RWPE2 (cell line): ENCODE data around the gene DENND1A.

ENCODE experiments used
- ATAC-seq: fragments of 200-7000 bp; cut with Tn5 transposase; 3 replicates; pipeline ENCODE4 v1.9.1; 2021; ENCODE audit warnings: low read depth
- DNase-seq: peaks from one replicate; pipeline ENCODE4 v3.0.0-alpha.2; 2020; ENCODE audit warnings: low spot score
- H3K27ac ChIP-seq: fragments of 450-650 bp; 2 replicates; pipeline ENCODE4 v1.5.1; 2017; ENCODE audit warnings: mild to moderate bottlenecking; ENCODE audit not compliant: poor library complexity, severe bottlenecking
- H3K27me3 ChIP-seq: fragments of 250-450 bp; sonication (Bioruptor Pico); 2 replicates; pipeline ENCODE4 v1.5.1; 2021; ENCODE audit warnings: mild to moderate bottlenecking, moderate library complexity; ENCODE audit not compliant: insufficient read depth, poor library complexity, severe bottlenecking
- H3K36me3 ChIP-seq: fragments of 250-450 bp; sonication (Bioruptor Pico); 2 replicates; pipeline ENCODE4 v1.5.1; 2020; ENCODE audit warnings: low read depth, mild to moderate bottlenecking, moderate library complexity
- H3K4me1 ChIP-seq: fragments of 250-450 bp; sonication (Bioruptor Pico); 2 replicates; pipeline ENCODE4 v1.5.1; 2021; ENCODE audit warnings: mild to moderate bottlenecking, moderate library complexity; ENCODE audit not compliant: insufficient read depth, poor library complexity, severe bottlenecking
- H3K4me3 ChIP-seq: fragments of 250-450 bp; sonication (Bioruptor Pico); 2 replicates; pipeline ENCODE4 v1.5.1; 2021; ENCODE audit warnings: mild to moderate bottlenecking, moderate library complexity; ENCODE audit not compliant: severe bottlenecking
- H3K9me3 ChIP-seq: fragments of 250-450 bp; sonication (Bioruptor Pico); 2 replicates; pipeline ENCODE4 v1.5.1; 2021; ENCODE audit warnings: mild to moderate bottlenecking, moderate library complexity; ENCODE audit not compliant: severe bottlenecking
- CTCF ChIP-seq: fragments of 450-650 bp; IDR thresholded peaks from one replicate; pipeline ENCODE4 v1.5.1; 2017; ENCODE audit warnings: mild to moderate bottlenecking, moderate library complexity; ENCODE audit not compliant: poor library complexity, severe bottlenecking

DENND1A gene

GRCh38 chr9:123411191-123411590 lies 518.7 kb downstream of the DENND1A start:
- Histone ChIP-seq H3K4me1 (no peaks in the 10 kb centered on the region), H3K27ac (no peak overlapping the region), H3K9me3 (no peaks in the 10 kb centered on the region), H3K27me3 (no peaks in the 10 kb centered on the region), H3K36me3 (no peaks in the 10 kb centered on the region), H3K4me3 (no peak overlapping the region)
- no peak for ATAC-seq
- TF ChIP-seq CTCF = no peak
- no peak for DNase-seq

DNA sequence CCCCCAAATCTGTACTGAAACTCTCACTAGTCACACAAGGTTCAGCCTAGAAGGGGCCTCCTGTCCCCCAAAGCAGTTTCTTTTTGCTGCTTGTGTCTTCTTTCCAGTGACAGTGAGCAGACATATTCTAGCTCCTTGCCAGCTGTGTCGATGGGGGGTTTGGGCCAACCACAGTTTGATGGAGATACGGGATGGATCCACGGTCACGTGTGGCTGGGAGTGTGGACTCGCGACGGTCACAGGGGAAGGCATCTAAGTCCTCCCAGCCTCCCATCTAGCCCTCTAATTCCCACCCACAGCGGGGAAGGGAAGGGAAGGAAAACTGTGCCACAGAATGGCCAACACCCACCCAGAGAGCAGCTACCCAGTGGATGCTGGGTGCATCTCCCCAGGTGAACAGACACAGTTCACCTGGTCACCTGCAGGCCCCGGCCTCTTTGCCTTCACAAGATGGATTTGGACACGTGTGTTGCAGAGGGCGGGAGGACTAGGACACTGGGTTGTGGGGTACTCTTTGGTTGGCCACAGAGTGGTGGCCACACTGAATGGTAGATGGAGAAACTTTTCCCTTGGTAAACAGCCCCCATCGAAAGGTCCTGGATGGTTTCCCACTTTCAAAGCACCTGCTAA lies 519.5 kb downstream of the DENND1A start:
- Histone ChIP-seq H3K4me3 (no peak overlapping the region), H3K4me1 (no peaks in the 10 kb centered on the region), H3K27me3 (no peaks in the 10 kb centered on the region), H3K36me3 (no peaks in the 10 kb centered on the region), H3K27ac (no peak overlapping the region), H3K9me3 (no peaks in the 10 kb centered on the region)
- DNase-seq (no peak), ATAC-seq (no peak)
- TF ChIP-seq CTCF = no peak

DNA sequence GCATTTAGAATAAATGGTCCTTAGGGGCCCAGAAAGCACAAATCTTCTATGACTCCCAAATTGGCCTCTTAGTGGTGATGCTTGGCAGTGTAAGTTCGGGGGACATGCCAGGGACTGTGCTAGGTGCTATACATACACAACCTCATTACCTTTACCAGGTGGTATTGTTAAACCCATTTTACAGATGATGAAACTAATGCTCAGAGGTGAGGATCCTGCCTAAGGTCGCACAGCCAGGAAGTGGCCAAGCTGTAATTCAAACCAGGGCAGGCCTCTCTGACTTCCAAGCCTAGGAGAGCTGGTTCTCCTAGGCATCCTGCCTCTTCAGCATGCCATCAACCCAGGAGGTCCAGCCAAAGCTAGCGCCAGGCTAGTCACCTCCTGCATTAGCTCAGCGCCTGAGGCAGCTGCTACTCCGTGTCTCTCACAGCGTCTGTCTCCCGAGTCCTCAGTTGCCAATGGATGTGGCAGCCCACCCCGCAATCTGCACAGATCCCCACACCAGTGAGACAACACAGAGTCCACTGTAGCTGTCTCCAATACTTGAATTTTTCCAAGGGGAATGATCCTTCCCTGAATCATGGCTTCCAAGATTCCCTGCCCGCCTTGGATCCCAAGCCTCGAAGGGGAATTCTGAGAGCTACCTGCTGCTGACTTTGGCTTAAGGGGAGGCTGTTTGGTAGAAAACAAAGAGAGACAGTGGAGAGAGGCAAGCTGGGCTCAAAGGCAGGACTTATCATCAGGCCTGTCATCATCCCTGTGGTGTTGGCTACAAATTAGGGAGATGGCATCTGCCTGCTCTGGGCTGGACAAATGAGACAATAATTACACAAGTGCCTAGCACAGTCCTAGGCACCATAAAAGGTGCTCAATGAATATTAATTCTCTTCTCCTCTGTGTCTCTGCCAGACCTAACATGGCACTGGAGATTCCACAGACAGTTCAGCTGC lies 521.3 kb downstream of the DENND1A start:
- DNase-seq (no peak), ATAC-seq (no peak)
- Histone ChIP-seq H3K36me3 (no peaks in the 10 kb centered on the region), H3K4me3 (no peak overlapping the region), H3K27me3 (no peaks in the 10 kb centered on the region), H3K9me3 (no peaks in the 10 kb centered on the region), H3K4me1 (no peaks in the 10 kb centered on the region), H3K27ac (no peak overlapping the region)
- TF ChIP-seq CTCF = no peak

DNA sequence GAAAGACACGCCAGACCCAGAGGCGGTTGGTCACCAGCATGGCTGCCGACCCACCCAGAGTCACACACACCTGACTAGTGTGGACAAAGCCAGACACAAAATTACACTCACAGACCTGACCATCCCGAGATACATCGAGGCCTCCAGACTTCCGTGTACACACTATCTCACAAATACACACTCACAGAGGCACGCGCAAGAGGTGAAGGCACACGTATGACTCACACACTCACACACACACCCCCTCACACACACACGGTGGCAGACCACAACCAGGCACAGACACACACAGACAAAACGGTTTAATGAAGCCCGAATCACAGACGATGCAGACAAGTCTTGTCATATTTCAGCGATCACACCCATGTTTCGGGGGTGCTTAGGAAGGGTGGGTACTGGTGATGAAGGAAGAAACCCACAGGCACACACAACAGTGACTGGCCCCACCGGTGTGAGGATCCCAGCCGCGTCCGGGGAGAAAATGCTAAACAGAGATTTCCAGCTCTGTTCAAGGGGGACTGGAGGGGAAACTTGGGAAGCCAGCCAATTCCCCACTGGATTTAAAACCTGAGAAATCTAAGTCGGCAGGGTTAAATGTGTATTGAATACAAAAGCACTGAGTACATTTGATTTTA lies 522.6 kb downstream of the DENND1A start:
- TF ChIP-seq CTCF = no peak
- no peak overlapping the region for H3K4me3 ChIP-seq
- no peaks in the 10 kb centered on the region for H3K36me3 ChIP-seq
- DNase-seq (no peak), ATAC-seq (no peak)
- no peaks in the 10 kb centered on the region for H3K27me3 ChIP-seq
- H3K4me1 ChIP-seq = no peaks in the 10 kb centered on the region
- H3K27ac ChIP-seq = no peak overlapping the region
- no peaks in the 10 kb centered on the region for H3K9me3 ChIP-seq
